OCI-LY7 (cell line): ENCODE measurements around the gene CERS6. TPM values are rescaled to one million over a fixed set of nuclear protein-coding genes. Genes with fewer than 3 reads are reported as not detected.

Experiments
- BruUV-seq: library from RNA; stranded (reverse); fragments of 400-500 nt; replicated peaks from 2 replicates; lab custom pipeline; 2021; lab: Mats Ljungman, UMichigan
- CTCF ChIA-PET: fragments of 300-600 bp; sonication (Branson Sonifier 250); formaldehyde crosslinking; loops from one replicate; lab custom pipeline; 2022; ENCODE audit warnings: antibody characterized with exemption; ENCODE audit not compliant: unreplicated experiment; lab: Charles Lee
- POLR2A ChIA-PET: fragments of 300-600 bp; sonication (Branson Sonifier 250); formaldehyde crosslinking; loops from one replicate; lab custom pipeline; 2022; ENCODE audit warnings: antibody characterized with exemption; lab: Charles Lee
- DNase-seq: peaks from one replicate; pipeline ENCODE4 v3.0.0-alpha.2; 2015; ENCODE audit warnings: low spot score
- H2AFZ ChIP-seq: fragments of 200-600 bp; sonication (generic), shearing (Covaris generic); 2 replicates; pipeline ENCODE4 v1.6.1; 2014; ENCODE audit warnings: mild to moderate bottlenecking, antibody characterized with exemption, low read length, moderate library complexity
- H3K27ac ChIP-seq: fragments of 200-600 bp; sonication (generic); 2 replicates; pipeline ENCODE4 v1.5.1; 2014; ENCODE audit warnings: mixed run types, low read depth, mild to moderate bottlenecking, moderate library complexity, low read length, inconsistent platforms; ENCODE audit not compliant: poor library complexity, severe bottlenecking
- H3K36me3 ChIP-seq: fragments of 200-600 bp; sonication (generic); 2 replicates; pipeline ENCODE4 v1.6.1; 2014; ENCODE audit warnings: mild to moderate bottlenecking, antibody characterized with exemption, low read length, moderate library complexity, mixed read lengths; ENCODE audit not compliant: insufficient read depth
- H3K4me1 ChIP-seq: fragments of 200-600 bp; sonication (generic); 2 replicates; pipeline ENCODE4 v1.5.1; 2014; ENCODE audit warnings: mild to moderate bottlenecking, low read length; ENCODE audit not compliant: insufficient read depth, poor library complexity, severe bottlenecking
- H3K4me2 ChIP-seq: fragments of 200-600 bp; sonication (generic); 2 replicates; pipeline ENCODE4 v1.6.1; 2014; ENCODE audit warnings: mild to moderate bottlenecking, low read length
- H3K4me3 ChIP-seq: fragments of 200-600 bp; sonication (generic); 2 replicates; pipeline ENCODE4 v1.5.1; 2014; ENCODE audit warnings: mild to moderate bottlenecking, low read depth, low read length; ENCODE audit not compliant: poor library complexity, severe bottlenecking
- H3K79me2 ChIP-seq: fragments of 200-600 bp; sonication (generic); 2 replicates; pipeline ENCODE4 v1.6.1; 2016; ENCODE audit warnings: low read depth, mild to moderate bottlenecking, low read length, moderate library complexity, mixed read lengths; ENCODE audit not compliant: insufficient read depth
- H3K9me2 ChIP-seq: fragments of 200-600 bp; sonication (generic); 2 replicates; pipeline ENCODE4 v1.6.1; 2016; ENCODE audit warnings: mild to moderate bottlenecking, low read length, mixed read lengths; ENCODE audit not compliant: insufficient read depth
- H3K9me3 ChIP-seq: fragments of 200-600 bp; sonication (generic); 2 replicates; pipeline ENCODE4 v1.6.1; 2014; ENCODE audit warnings: mild to moderate bottlenecking, mixed run types, low read length, mixed read lengths
- H4K20me1 ChIP-seq: fragments of 200-600 bp; sonication (generic); 2 replicates; pipeline ENCODE4 v1.6.1; 2014; ENCODE audit warnings: mild to moderate bottlenecking, antibody characterized with exemption, low read length, moderate library complexity, mixed read lengths; ENCODE audit not compliant: insufficient read depth
- CTCF ChIP-seq: fragments of 200-600 bp; sonication (generic); conservative IDR thresholded peaks from 2 replicates; pipeline ENCODE4 v1.5.1; 2014; ENCODE audit warnings: mild to moderate bottlenecking, antibody characterized with exemption, low read length, moderate library complexity, mixed read lengths
- EZH2phosphoT487 ChIP-seq: fragments of 200-600 bp; sonication (generic); IDR thresholded peaks from 2 replicates; pipeline ENCODE4 v1.6.1; 2018; ENCODE audit warnings: low read depth, borderline replicate concordance, mild to moderate bottlenecking, mixed run types, antibody characterized with exemption, low read length, moderate library complexity, mixed read lengths
- intact Hi-C: fragments of 100-400 bp; cut with micrococcal nuclease; formaldehyde crosslinking; loops from one replicate; pipeline ENCODE4 v1.10.0; 2022; ENCODE audit not compliant: unreplicated experiment
- total RNA-seq, 2 experiments: library from RNA; depleted of rRNA in 1 of 2; stranded (reverse); fragments of >200 nt in 1 of 2; shearing (Covaris generic) in 1 of 2; gene quantifications; 2 replicates each; pipeline ENCODE4 v1.2.3, GENCODE V29; 2014 to 2022

Gene CERS6
- total RNA-seq, 2 experiments from 2014 or later: 0.04 TPM; not detected in 1

- Histone ChIP-seq H2AFZ (no peak overlapping the region), H3K4me1 (no peaks in the 10 kb centered on the region), H3K4me2 (no peak overlapping the region), H4K20me1 (no peaks in the 10 kb centered on the region), H3K4me3 (no peak overlapping the region), H3K36me3 (no peaks in the 10 kb centered on the region), H3K27ac (no peak overlapping the region), H3K9me2 (no peaks in the 10 kb centered on the region), H3K9me3 (no peaks in the 10 kb centered on the region), H3K79me2 (no peaks in the 10 kb centered on the region)
- intact Hi-C loops: no loop called here
- no peak for DNase-seq
- ChIA-PET CTCF (no interaction called here), POLR2A (interaction anchor here (0.6 to 1.2 kb wide), 2 partner anchors 113 to 1129 kb away, joined by 3 read pairs; no protein-coding TSS in a partner anchor)
- TF ChIP-seq EZH2phosphoT487 (no peak), CTCF (no peak)
- no TSS peak for BruUV-seq
Measured at GRCh38 chr2:168574856-168575630, 119.0 kb downstream of the CERS6 start.

- no peaks in the 10 kb centered on the region for H3K4me1 ChIP-seq
- H3K36me3 ChIP-seq: no peaks in the 10 kb centered on the region
- no peak overlapping the region for H3K27ac ChIP-seq
- no peak for DNase-seq
- intact Hi-C loops: no loop called here
- H3K79me2 ChIP-seq: no peaks in the 10 kb centered on the region
- no peaks in the 10 kb centered on the region for H3K9me2 ChIP-seq
- no peaks in the 10 kb centered on the region for H3K9me3 ChIP-seq
- H2AFZ ChIP-seq: no peak overlapping the region
- no peak overlapping the region for H3K4me2 ChIP-seq
- no TSS peak for BruUV-seq
- no peak overlapping the region for H3K4me3 ChIP-seq
- CTCF ChIA-PET: no interaction called here
- no peaks in the 10 kb centered on the region for H4K20me1 ChIP-seq
- POLR2A ChIA-PET: interaction anchor here (0.7 kb wide), 1 partner anchor 33 kb away, joined by 3 read pairs; no protein-coding TSS in a partner anchor
- TF ChIP-seq EZH2phosphoT487 (no peak), CTCF (no peak)
Measured at GRCh38 chr2:168577885-168578284, 121.8 kb downstream of the CERS6 start.
